ENCODE measurements around the gene RNF213.
"Not testable (repeated sequence)": the region's sequence is repeated elsewhere in the genome, so short reads cannot be mapped to it uniquely, and the experiment has no call there.

RNF213 gene

DNA sequence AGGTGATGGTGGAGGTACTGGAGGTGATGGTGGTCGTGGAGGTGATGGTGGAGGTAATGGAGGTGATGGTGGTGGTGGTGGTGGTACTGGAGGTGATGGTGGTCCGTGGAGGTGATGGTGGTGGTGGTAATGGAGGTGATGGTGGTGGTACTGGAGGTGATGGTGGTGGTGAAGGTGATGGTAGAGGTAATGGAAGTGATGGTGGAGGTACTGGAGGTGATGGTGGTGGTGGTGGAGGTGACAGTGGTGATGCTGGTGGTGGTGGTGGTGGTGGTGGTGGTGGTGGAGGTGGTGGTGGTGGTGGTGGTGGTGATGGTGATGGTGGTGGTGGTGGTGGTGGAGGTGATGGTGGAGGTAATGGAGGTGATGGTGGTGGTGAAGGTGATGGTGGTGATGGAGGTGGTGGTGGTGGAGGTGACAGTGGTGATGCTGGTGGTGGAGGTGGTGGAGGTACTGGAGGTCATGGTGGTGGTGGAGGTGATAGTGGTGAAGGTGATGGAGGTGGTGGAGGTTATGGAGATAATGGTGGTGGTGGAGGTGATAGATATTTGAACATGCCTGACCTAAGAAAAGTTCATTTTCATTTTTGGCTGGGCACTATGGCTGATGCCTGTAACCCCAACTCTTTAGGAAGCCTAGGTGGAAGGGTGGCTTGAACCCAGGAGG, 55.0 kb downstream of the RNF213 start:
- FAIRE-seq (no peak), DNase-seq (ENCODE audit: insufficient read length, low spot score) (no peak)
- TF ChIP-seq POLR2A (IDR thresholded peaks at IDR 0.05; ENCODE audit: low read depth, low read length): no peak

DNA sequence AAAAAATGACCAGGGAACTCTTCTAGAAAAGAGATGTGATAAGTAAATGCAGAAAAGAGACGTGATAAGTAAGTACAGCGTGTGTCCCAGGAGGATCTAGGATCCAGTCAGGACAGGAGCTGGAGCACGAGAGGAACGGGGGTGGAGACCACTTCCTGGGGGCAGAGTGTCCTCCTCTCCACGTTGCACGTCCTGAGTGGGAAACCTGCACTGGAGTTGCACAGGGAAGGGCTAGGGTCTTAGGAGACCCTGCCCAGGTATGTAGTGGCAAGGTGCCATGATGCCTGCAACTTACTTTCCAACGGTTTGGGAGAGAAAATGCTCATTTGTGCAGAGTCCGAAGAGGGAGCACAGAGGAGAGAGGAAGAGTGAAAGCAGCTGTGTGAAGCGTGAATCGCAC, 55.8 kb downstream of the RNF213 start:
- TF ChIP-seq POLR2A (IDR thresholded peaks at IDR 0.05; ENCODE audit: low read depth, low read length): no peak
- DNase-seq (ENCODE audit: insufficient read length, low spot score): no peak
- no peak for FAIRE-seq

DNA sequence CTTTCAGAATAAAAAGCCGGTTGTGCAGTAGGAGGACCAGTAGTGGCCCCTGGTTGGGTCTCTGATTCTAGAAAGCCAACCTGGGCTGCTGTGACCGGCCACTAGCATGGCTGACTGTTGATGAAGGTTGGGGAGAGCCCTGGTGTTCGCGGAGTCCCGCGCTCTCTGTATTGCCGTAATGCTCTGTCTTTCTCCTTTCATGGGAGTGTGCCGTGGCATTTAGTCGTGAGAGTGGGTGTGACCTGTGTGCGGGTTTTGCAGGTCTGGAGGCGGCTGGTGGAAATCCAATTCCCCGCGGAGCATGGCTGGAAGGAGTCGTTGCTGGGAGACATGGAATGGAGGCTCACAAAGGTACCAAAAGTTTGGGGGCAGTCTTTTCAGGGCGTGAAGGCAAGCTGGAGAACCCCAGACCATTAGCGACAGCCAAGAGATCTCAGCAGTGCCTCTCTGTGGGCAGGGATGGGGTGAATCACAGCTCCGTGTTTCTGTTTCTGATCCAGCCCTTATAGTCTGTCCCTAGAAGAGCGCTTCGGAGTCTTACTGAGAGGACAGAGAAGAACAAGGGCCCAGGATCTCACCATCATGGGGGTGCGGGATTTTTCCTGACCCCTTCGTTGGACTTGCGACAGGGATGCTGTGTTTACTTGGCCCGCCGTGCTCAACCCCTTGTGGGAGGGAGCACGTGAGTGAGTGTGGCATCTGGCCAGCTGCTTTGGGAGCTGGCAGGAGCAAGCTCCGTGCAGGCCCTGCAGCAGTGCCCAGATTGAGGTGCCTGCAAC, 56.5 kb downstream of the RNF213 start:
- DNase-seq (ENCODE audit: insufficient read length, low spot score): no peak
- TF ChIP-seq POLR2A (IDR thresholded peaks at IDR 0.05; ENCODE audit: low read depth, low read length): no peak
- no peak for FAIRE-seq

DNA sequence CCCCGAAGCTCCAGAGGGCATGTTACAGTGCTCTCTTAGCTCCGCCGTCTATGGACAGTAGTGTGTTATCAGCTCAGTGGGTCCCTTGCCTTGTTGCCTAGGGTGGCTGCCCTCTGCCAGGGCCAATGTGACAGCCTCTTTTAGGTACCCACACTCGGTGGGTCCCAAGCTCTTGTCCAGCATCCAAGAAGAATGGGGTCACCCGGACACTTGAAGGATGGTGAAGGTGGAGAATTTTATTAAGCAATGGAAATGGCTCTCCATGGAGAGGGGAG, 57.0 kb downstream of the RNF213 start:
- no peak for FAIRE-seq
- DNase-seq (ENCODE audit: insufficient read length, low spot score): no peak
- no peak for TF ChIP-seq POLR2A (IDR thresholded peaks at IDR 0.05; ENCODE audit: low read depth, low read length)

GRCh38 chr17:80318166-80318565, 57.5 kb downstream of the RNF213 start:
- FAIRE-seq (no peak), DNase-seq (ENCODE audit: insufficient read length, low spot score) (no peak)
- TF ChIP-seq POLR2A (IDR thresholded peaks at IDR 0.05; ENCODE audit: low read depth, low read length): no peak

GRCh38 chr17:80319262-80319998, 58.8 kb downstream of the RNF213 start:
- FAIRE-seq: no peak

GRCh38 chr17:80319999-80320344, 59.3 kb downstream of the RNF213 start:
- TF ChIP-seq POLR2A (IDR thresholded peaks at IDR 0.05; ENCODE audit: low read depth, low read length): no peak
- no peak for DNase-seq (ENCODE audit: insufficient read length, low spot score)
- no peak for FAIRE-seq

More at GRCh38 chr17:80319262-80319998, 58.8 kb downstream of the RNF213 start:
- DNase-seq (ENCODE audit: insufficient read length, low spot score): no peak
- no peak for TF ChIP-seq POLR2A (IDR thresholded peaks at IDR 0.05; ENCODE audit: low read depth, low read length)

DNA sequence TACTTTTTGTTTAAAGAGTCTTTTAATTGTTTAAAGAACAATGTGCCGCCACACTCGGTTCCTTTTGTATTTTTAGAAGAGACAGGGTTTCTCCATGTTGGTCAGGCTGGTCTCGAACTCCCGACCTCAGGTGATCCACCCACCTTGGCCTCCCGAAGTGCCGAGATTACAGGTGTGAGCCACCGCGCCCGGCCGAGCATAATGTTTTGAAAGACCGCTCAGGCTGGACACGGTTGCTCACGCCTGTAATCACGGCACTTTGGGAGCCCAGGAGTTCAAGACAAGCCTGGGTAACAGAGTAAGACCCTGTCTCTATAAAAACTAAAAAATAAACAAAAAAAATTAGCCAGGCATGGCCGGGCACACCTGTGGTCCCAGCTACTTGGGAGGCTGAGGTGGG, 59.8 kb downstream of the RNF213 start:
- FAIRE-seq (no peak), DNase-seq (ENCODE audit: insufficient read length, low spot score) (no peak)
- TF ChIP-seq POLR2A (IDR thresholded peaks at IDR 0.05; ENCODE audit: low read depth, low read length): no peak

DNA sequence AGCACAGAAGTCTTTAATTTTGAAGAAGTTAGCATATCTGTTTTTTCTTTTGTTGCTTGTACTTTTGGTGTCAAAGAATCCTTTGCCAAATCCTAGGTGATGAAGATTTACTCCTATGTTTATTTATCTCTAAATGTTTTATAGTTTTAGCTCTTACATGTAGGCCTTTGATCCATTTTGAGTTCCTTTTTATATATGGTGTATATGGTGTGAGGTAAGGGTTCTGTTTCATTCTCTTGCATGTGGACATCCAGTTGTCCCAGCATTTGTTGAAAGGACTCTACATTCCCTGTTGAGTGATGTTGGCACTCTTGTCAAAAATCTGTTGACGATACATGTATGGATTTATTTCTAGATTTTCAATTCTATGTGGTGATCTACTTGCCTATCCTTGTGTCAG, 62.2 kb downstream of the RNF213 start:
- TF ChIP-seq POLR2A (IDR thresholded peaks at IDR 0.05; ENCODE audit: low read depth, low read length): no peak
- DNase-seq (ENCODE audit: insufficient read length, low spot score) (no peak), FAIRE-seq (no peak)

DNA sequence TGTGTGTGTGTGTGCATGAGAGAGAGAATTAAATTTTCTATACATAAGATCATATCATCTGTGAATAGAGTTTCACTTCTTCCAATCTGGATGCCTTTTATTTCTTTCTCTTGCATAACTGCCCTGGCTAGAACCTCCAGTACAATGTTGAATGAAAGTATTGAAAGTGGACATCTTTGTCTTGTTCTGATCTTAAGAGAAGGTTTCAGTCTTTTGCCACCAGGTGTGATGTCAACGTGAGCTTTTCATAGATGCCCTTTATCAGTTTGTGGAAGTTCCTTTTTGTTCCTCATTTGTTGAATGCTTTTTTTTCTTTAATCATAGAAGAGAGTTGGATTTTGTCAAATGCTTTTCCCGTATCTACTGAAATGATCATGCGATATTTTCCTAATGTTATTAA, 63.3 kb downstream of the RNF213 start:
- DNase-seq (ENCODE audit: insufficient read length, low spot score) (no peak), FAIRE-seq (no peak)
- no peak for TF ChIP-seq POLR2A (IDR thresholded peaks at IDR 0.05; ENCODE audit: low read depth, low read length)

- FAIRE-seq (no peak), DNase-seq (ENCODE audit: insufficient read length, low spot score) (no peak)
- no peak for TF ChIP-seq POLR2A (IDR thresholded peaks at IDR 0.05; ENCODE audit: low read depth, low read length)
Measured at GRCh38 chr17:80327518-80327917, 66.9 kb downstream of the RNF213 start.

DNA sequence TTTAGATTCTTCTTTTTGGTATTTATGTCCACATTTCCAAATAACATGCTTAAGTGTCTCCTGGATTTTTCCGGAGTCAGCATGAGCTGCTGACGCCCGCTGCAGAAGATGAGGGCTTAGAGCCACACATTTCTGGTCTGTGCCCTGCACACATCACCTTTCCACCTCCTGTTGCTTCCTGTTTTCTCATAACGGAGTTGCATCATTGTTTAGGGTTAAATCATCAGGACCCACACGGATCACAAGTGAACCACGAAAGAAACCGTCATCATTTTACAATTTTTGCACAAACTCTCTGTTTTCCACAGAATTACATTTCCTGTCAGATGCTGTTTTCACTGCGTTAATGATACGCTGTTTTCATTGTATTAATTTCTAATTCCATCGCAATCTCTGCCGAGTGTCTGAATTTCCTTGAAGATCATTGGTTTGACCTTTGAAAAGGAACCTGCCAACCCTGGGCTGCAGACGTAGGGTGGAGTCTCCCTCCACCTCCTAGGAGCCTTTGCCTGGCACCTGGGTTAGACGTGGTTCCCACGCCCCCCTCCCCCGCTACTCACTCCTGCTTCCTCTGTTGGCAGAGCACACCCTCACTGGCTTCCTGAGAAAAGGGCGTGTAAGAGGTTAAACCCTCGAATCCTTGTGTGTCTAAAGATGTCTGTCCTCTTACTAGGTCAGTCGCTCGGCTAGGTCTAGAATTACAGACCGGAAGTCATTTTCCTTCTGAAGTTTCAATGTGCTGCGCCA, 68.2 kb downstream of the RNF213 start:
- FAIRE-seq: no peak
- DNase-seq (ENCODE audit: insufficient read length, low spot score): no peak
- TF ChIP-seq POLR2A (IDR thresholded peaks at IDR 0.05; ENCODE audit: low read depth, low read length): no peak

DNA sequence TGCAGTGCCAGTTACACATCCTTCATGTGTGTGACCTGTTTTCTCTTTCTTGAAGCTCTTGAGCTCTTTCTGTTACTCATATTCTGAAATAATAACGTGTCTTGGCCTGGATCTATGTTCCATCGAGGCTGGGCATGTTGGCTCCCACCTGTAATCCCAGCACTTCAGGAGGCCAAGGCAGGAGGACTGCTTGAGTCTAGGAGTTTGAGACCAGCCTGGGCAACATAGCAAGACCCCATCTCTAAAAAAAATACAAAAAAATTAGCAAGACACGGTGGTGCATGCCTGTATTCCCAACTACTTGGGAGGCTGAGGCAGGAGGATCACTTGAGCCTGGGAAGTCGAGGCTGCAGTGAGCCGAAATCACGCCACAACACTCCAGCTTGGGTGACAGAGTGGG, 68.8 kb downstream of the RNF213 start:
- not testable (repeated sequence) for DNase-seq (ENCODE audit: insufficient read length, low spot score); FAIRE-seq

GRCh38 chr17:80330276-80330675, 69.6 kb downstream of the RNF213 start:
- FAIRE-seq: no peak
- TF ChIP-seq POLR2A (IDR thresholded peaks at IDR 0.05; ENCODE audit: low read depth, low read length): no peak

GRCh38 chr17:80330938-80331337, 70.3 kb downstream of the RNF213 start:
- not testable (repeated sequence) for FAIRE-seq; DNase-seq (ENCODE audit: insufficient read length, low spot score)

More at GRCh38 chr17:80330276-80330675, 69.6 kb downstream of the RNF213 start:
- no peak for DNase-seq (ENCODE audit: insufficient read length, low spot score)
